SK-N-MC (cell line): ENCODE measurements around the gene DST.
A peak's percentile ranks its signal among the peaks of the same experiment; 100 is the strongest.

Experiments used
- DNase-seq: peaks from one replicate; pipeline ENCODE4 v3.0.0-alpha.2; 2011; ENCODE audit warnings: low read depth, low spot score
- H3K27ac ChIP-seq: fragments of 200-600 bp; sonication (generic); 2 replicates; pipeline ENCODE4 v1.5.1; 2016; ENCODE audit warnings: mixed run types
- H3K36me3 ChIP-seq: fragments of 200-600 bp; sonication (generic); 2 replicates; pipeline ENCODE4 v1.6.1; 2017; ENCODE audit warnings: antibody characterized with exemption, low read length, mixed read lengths; ENCODE audit not compliant: insufficient read depth
- H3K4me3 ChIP-seq: fragments of 200-600 bp; sonication (generic); 2 replicates; pipeline ENCODE4 v1.5.1; 2016
- H3K9ac ChIP-seq: fragments of 200-600 bp; sonication (generic); 2 replicates; pipeline ENCODE4 v1.8.0; 2017; ENCODE audit warnings: mixed run types, mixed read lengths; ENCODE audit not compliant: insufficient read length
- H3K9me3 ChIP-seq: fragments of 200-600 bp; sonication (generic); 2 replicates; pipeline ENCODE4 v1.6.1; 2017; ENCODE audit warnings: low read depth, mild to moderate bottlenecking, antibody characterized with exemption, low read length, moderate library complexity, mixed read lengths
- EZH2 ChIP-seq: fragments of 200-600 bp; sonication (generic); IDR thresholded peaks from one replicate; pipeline ENCODE4 v1.6.1; 2017; ENCODE audit warnings: antibody characterized with exemption
- FOXP2 ChIP-seq: optimal IDR thresholded peaks from 2 replicates; pipeline ENCODE3; 2011; ENCODE audit warnings: mild to moderate bottlenecking, moderate library complexity; ENCODE audit not compliant: insufficient read depth; ENCODE audit errors: extremely low read length, control extremely low read depth
- POLR2AphosphoS5 ChIP-seq: IDR thresholded peaks from 2 replicates; pipeline ENCODE4 v1.6.1; 2012; ENCODE audit warnings: mild to moderate bottlenecking, low read depth, low read length, borderline replicate concordance

DST gene

DNA sequence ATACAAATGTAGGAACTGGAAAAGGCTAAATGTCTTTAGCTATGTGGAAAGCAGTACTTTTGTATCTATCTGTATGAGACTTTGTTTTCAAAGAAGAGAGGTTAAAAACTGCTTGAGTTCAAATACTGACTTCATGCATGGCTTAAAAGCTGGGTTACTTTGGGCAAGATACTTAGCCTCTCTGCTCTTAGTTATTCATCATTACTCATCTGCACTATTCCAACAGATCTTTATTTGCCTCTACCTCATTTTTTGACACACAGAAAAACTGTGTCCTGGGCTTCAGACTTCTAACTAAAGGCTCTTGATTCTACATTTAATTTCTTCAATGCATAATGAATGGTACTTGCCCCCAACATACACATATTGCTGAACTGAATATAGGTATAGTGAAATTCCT lies 114.8 kb downstream of the DST start:
- Histone ChIP-seq H3K27ac (0 out of 2 replicates have a peak overlapping the region, but pooled peaks have one; percentile 99), H3K9ac (no peak overlapping the region), H3K9me3 (no peaks in the 10 kb centered on the region), H3K36me3 (peaks cover 15% of the 10 kb centered on the region; the same call in 1 of the 2 replicates), H3K4me3 (no peak overlapping the region)
- no peak for DNase-seq
- TF ChIP-seq FOXP2 (no peak), POLR2AphosphoS5 (no peak), EZH2 (no peak)

DNA sequence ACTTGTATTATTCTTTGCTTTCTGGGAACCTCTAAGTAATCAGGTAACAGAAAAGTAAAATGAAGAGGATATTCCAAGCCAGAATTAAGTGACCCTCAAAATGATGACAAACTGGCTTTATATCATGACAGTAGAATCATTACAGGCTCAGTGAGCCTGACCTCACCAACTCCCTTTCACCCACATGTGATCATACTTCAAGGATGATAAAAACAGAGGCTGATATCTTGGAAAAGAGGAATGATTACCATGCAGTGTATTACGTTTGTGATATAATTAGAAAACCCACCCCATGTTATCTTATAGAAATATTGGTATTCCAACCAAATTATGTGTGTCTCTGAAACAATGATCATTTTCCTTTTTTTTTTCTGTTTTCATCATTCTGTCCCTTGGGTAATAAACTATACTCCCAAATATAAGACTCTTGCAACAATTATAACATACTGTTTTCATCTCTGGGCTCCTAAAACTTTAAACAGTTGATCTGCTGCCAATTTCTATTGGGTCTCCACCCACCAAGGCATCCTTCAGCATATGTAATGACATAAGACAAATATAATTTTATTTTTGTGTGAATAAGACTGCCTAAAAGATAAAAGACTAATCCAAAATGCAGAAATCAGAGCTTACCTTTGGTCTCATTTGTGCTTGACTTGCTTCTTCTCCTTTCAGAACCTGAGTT lies 115.7 kb downstream of the DST start:
- no peak overlapping the region for H3K9ac ChIP-seq
- TF ChIP-seq POLR2AphosphoS5 (no peak), FOXP2 (no peak), EZH2 (no peak)
- H3K9me3 ChIP-seq: no peaks in the 10 kb centered on the region
- DNase-seq: no peak
- peaks cover 11% of the 10 kb centered on the region; the same call in 1 of the 2 replicates for H3K36me3 ChIP-seq
- 0 out of 2 replicates have a peak overlapping the region, but pooled peaks have one; percentile 32 for H3K4me3 ChIP-seq
- peak overlapping the region; percentile 99 for H3K27ac ChIP-seq

DNA sequence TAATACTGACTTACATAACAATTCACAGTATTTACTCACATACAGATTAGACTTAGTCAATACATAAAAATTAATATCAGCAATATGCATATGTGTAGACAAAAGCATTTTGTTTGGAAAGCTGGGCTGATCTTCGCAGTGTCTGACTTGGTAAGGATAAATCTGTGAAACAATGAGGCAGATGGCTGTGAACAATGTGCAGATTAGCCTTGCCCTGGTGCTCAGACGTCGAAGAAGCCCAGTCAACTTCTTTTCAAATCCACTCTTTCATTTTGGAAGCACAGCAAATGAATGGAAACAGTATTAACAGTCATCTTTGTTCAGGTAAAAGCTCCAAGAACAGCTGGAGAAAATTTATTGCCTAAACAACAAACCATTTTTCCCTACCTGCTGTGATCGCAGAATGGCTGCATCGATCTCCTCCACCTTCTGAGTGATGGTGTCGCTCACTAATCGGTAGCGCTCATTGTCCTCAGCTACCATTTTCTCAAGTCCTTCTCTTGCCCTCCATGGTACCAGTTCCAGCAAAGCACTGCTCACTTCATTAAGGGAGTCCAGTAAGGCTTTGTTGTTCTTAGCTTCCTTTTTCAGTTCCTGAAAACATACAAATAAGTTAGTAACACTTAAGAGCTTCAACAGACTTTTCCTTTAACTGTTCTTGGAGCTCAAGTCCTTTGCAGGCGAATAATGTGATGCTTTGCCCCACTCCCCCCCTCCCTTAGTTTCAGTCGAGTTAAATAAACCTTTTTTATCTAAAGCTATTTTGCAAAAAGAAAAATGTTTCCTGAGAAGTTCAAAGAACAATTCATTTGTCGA lies 116.5 kb downstream of the DST start:
- Histone ChIP-seq H3K4me3 (peak overlapping the region; percentile 68), H3K36me3 (peaks cover 9% of the 10 kb centered on the region; the same call in 1 of the 2 replicates), H3K9ac (no peak overlapping the region), H3K27ac (peak overlapping the region; percentile 99), H3K9me3 (no peaks in the 10 kb centered on the region)
- TF ChIP-seq EZH2: no peak
- no peak for TF ChIP-seq FOXP2
- TF ChIP-seq POLR2AphosphoS5: no peak
- no peak for DNase-seq

DNA sequence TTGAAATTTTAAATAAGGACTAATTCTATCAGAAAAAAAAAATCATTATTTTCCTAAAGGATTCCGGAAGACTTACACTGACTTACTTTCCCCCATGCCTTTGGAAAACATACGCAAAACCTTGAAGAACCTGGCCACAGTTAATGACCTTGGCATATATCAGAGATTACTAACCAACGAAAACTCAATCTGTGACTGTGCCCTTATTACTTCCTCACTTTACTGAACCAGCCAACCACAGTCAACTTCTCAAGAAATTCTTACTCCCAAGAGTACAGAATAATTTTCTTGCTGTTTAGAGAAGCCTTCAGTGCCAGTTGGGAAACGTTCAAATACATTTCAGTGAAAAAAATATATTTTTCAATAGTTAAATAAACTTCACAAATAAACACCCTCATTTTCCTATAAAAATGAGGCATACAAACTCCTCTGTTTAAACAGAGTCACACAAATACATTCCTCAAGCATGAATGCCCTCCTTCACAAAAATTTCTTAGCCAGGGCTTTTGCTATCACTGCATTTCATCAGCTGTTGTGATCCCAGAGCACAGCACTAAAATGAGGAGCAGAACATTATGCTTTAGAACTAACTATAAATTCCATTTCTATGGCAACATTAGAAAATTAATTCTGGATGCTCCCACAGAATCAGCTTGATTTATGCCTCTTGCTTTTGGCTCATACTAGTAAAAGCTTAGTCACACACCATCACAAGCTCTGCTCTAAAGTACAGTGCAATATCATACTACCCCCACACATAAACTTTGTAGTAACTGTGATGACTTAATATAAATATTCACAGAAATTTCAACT lies 117.6 kb downstream of the DST start:
- DNase-seq: peak; percentile 83
- peaks cover 9% of the 10 kb centered on the region; the same call in 1 of the 2 replicates for H3K36me3 ChIP-seq
- peak overlapping the region; percentile 68 for H3K4me3 ChIP-seq
- H3K9me3 ChIP-seq: no peaks in the 10 kb centered on the region
- no peak for TF ChIP-seq FOXP2
- peak overlapping the region; percentile 71 for H3K9ac ChIP-seq
- peak overlapping the region; percentile 99 for H3K27ac ChIP-seq

DNA sequence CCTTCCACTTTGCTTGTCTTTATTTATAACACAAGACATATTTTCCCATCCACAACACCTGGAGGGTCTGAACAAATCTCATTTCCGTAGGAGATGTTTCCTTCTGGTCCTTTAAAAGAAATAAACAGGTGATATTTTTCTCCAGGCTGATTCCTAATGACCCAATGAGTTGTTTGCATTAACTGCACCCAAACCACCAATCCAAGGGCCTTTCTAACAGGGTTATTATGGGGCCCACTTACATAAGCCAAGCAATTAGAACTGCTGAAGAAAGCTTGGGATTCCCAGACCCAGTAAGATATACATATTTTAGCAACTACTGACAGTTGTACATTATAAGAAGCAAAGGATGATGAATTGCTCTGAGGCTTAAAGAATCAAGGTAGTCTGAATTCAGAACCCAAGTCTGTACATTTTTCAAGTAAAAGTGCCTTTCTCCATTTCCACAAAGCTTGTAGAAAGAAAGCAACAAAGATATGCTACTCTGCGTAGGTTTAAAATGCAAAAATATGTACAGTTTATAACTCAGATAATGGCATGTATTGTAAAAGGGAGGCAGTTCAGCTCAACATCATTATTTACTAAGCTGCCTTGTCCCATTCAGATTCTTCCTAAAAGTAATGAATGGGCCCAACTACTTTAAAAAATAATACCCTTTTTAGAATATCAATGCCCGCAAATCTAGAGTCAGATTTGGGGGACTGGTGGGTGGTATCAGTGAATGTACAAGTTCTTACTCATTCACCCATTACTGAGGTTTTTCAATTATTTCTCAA lies 120.0 kb downstream of the DST start:
- Histone ChIP-seq H3K9me3 (no peaks in the 10 kb centered on the region), H3K4me3 (no peak overlapping the region), H3K9ac (no peak overlapping the region), H3K36me3 (peaks cover 8% of the 10 kb centered on the region; the same call in 1 of the 2 replicates), H3K27ac (no peak overlapping the region)
- TF ChIP-seq EZH2 (no peak), FOXP2 (no peak), POLR2AphosphoS5 (no peak)
- DNase-seq: no peak

DNA sequence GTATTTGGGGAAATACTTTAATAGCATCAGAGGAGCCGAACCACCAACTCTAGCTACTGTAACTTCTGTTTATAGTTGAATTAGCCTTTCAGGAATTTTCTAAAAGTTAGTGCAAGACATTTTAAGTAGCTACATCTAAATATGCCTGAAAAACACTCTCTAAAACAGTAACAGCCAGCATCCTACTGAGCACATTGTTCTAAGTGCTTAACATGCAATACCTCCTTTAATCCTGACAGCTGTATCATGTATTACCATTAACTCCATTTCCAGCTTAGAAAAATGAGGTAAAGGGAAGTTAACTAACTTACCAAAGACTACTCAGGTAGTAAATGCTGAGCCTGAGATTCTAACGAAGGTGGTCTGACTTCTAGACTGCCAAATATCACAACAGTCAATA lies 120.7 kb downstream of the DST start:
- H3K9me3 ChIP-seq: no peaks in the 10 kb centered on the region
- DNase-seq: no peak
- 0 out of 2 replicates have a peak overlapping the region, but pooled peaks have one; percentile 11 for H3K27ac ChIP-seq
- no peak overlapping the region for H3K4me3 ChIP-seq
- H3K9ac ChIP-seq: no peak overlapping the region
- H3K36me3 ChIP-seq: peaks cover 8% of the 10 kb centered on the region; the same call in 1 of the 2 replicates
- no peak for TF ChIP-seq FOXP2

DNA sequence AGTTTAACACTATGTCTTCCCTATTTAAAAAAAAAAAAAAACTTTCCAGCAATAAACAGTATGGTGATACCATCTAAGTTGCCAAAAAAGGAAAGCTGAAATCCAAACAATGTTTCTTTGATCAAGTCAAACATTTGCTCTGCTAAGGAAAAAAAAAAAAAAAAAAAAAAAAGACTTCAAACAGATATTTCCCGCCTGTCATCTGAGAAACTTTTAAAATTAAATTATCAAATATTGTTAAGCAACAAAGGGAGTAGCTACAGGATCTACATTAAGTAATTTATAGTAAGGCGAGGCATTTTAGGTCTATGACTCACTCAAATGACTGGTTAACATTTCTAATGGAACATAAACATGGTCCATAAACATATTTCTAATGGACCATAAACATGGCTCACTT lies 121.2 kb downstream of the DST start:
- DNase-seq: no peak
- Histone ChIP-seq H3K27ac (no peak overlapping the region), H3K9me3 (no peaks in the 10 kb centered on the region), H3K36me3 (peaks cover 8% of the 10 kb centered on the region; the same call in 1 of the 2 replicates), H3K4me3 (no peak overlapping the region), H3K9ac (no peak overlapping the region)
- no peak for TF ChIP-seq POLR2AphosphoS5
- no peak for TF ChIP-seq EZH2
- no peak for TF ChIP-seq FOXP2
